ENCODE measurements around the gene UBE2M. TPM values are rescaled to one million over a fixed set of nuclear protein-coding genes. Genes with fewer than 3 reads are reported as not detected.

UBE2M gene
- total RNA-seq, 1 donor = 54.6 TPM

- H3K4me2 ChIP-seq (ENCODE audit: insufficient read depth, low read length) = no peak overlapping the region
- H3K36me3 ChIP-seq (ENCODE audit: insufficient read depth, low read length) = peaks cover 9% of the 10 kb centered on the region
- TF ChIP-seq CTCF (IDR thresholded peaks at IDR 0.05; ENCODE audit: extremely low read depth, low read depth, low read length) = no peak
- no peak overlapping the region for H3K4me3 ChIP-seq (ENCODE audit: insufficient read depth, low read length)
- H3K27me3 ChIP-seq (ENCODE audit: insufficient read depth, low read length) = no peaks in the 10 kb centered on the region
- DNase-seq (ENCODE audit: insufficient read length, low spot score, missing footprints) = peak; percentile 63
- peaks cover 19% of the 10 kb centered on the region for H4K20me1 ChIP-seq (ENCODE audit: insufficient read depth, low read length)
- no peaks in the 10 kb centered on the region for H3K9me3 ChIP-seq (ENCODE audit: low read depth, low read length)
- H3K4me1 ChIP-seq (ENCODE audit: insufficient read depth, low read length) = peaks cover 4% of the 10 kb centered on the region
- H2AFZ ChIP-seq (ENCODE audit: low read length) = no peak overlapping the region
- H3K27ac ChIP-seq (ENCODE audit: low read depth, low read length) = no peak overlapping the region
- H3K79me2 ChIP-seq (ENCODE audit: insufficient read depth, low read length) = peaks cover 38% of the 10 kb centered on the region
Observed at GRCh38 chr19:58513213-58513693, 45.2 kb downstream of the UBE2M start.

- H3K27ac ChIP-seq (ENCODE audit: low read depth, low read length) = no peak within 1 kb of the TSS
- peaks cover 5% of the 10 kb centered on the region for H3K36me3 ChIP-seq (ENCODE audit: insufficient read depth, low read length)
- H4K20me1 ChIP-seq (ENCODE audit: insufficient read depth, low read length) = peaks cover 14% of the 10 kb centered on the region
- no peak for TF ChIP-seq CTCF (IDR thresholded peaks at IDR 0.05; ENCODE audit: extremely low read depth, low read depth, low read length)
- H3K4me3 ChIP-seq (ENCODE audit: insufficient read depth, low read length) = no peak within 1 kb of the TSS
- H3K79me2 ChIP-seq (ENCODE audit: insufficient read depth, low read length) = peaks cover 22% of the 10 kb centered on the region
- DNase-seq (ENCODE audit: insufficient read length, low spot score, missing footprints) = peak; percentile 60
- no peaks in the 10 kb centered on the region for H3K27me3 ChIP-seq (ENCODE audit: insufficient read depth, low read length)
- no peak within 1 kb of the TSS for H2AFZ ChIP-seq (ENCODE audit: low read length)
- no peaks in the 10 kb centered on the region for H3K4me1 ChIP-seq (ENCODE audit: insufficient read depth, low read length)
- H3K9me3 ChIP-seq (ENCODE audit: low read depth, low read length) = no peaks in the 10 kb centered on the region
- H3K4me2 ChIP-seq (ENCODE audit: insufficient read depth, low read length) = no peak within 1 kb of the TSS
Observed at GRCh38 chr19:58511353-58512208, 46.8 kb downstream of the UBE2M start, which contains the start of gene SLC27A5. TSS of gene SLC27A5 (minus strand) at chr19:58511992. CDS start at chr19:58511955, 37 bp downstream.

GRCh38 chr19:58510084-58510862, 48.1 kb downstream of the UBE2M start:
- Histone ChIP-seq H3K36me3 (ENCODE audit: insufficient read depth, low read length) (peaks cover 5% of the 10 kb centered on the region), H3K27me3 (ENCODE audit: insufficient read depth, low read length) (no peaks in the 10 kb centered on the region), H3K4me3 (ENCODE audit: insufficient read depth, low read length) (no peak overlapping the region), H3K79me2 (ENCODE audit: insufficient read depth, low read length) (peaks cover 9% of the 10 kb centered on the region), H3K4me2 (ENCODE audit: insufficient read depth, low read length) (no peak overlapping the region), H4K20me1 (ENCODE audit: insufficient read depth, low read length) (peaks cover 9% of the 10 kb centered on the region), H3K9me3 (ENCODE audit: low read depth, low read length) (no peaks in the 10 kb centered on the region), H3K4me1 (ENCODE audit: insufficient read depth, low read length) (no peaks in the 10 kb centered on the region), H3K27ac (ENCODE audit: low read depth, low read length) (no peak overlapping the region), H2AFZ (ENCODE audit: low read length) (no peak overlapping the region)
- TF ChIP-seq CTCF (IDR thresholded peaks at IDR 0.05; ENCODE audit: extremely low read depth, low read depth, low read length) = no peak
- DNase-seq (ENCODE audit: insufficient read length, low spot score, missing footprints) = peak; percentile 57

GRCh38 chr19:58509731-58510083, 48.7 kb downstream of the UBE2M start:
- no peak for DNase-seq (ENCODE audit: insufficient read length, low spot score, missing footprints)
- Histone ChIP-seq H2AFZ (ENCODE audit: low read length) (no peak overlapping the region), H3K36me3 (ENCODE audit: insufficient read depth, low read length) (peaks cover 5% of the 10 kb centered on the region)

More at GRCh38 chr19:58509731-58510083, 48.7 kb downstream of the UBE2M start:
- peaks cover 8% of the 10 kb centered on the region for H4K20me1 ChIP-seq (ENCODE audit: insufficient read depth, low read length)
- H3K27ac ChIP-seq (ENCODE audit: low read depth, low read length) = no peak overlapping the region
- no peaks in the 10 kb centered on the region for H3K4me1 ChIP-seq (ENCODE audit: insufficient read depth, low read length)
- no peak for TF ChIP-seq CTCF (IDR thresholded peaks at IDR 0.05; ENCODE audit: extremely low read depth, low read depth, low read length)
- no peak overlapping the region for H3K4me2 ChIP-seq (ENCODE audit: insufficient read depth, low read length)
- peaks cover 5% of the 10 kb centered on the region for H3K79me2 ChIP-seq (ENCODE audit: insufficient read depth, low read length)
- H3K4me3 ChIP-seq (ENCODE audit: insufficient read depth, low read length) = no peak overlapping the region
- no peaks in the 10 kb centered on the region for H3K27me3 ChIP-seq (ENCODE audit: insufficient read depth, low read length)
- no peaks in the 10 kb centered on the region for H3K9me3 ChIP-seq (ENCODE audit: low read depth, low read length)
